CD14-positive monocyte (primary cell): Measurements from ENCODE around the gene CDKL2. TPM values are rescaled to one million over a fixed set of nuclear protein-coding genes. Genes with fewer than 3 reads are reported as not detected.

Experiments
- DNase-seq, 3 donors: peaks; one replicate each; pipeline ENCODE4 v3.0.0-alpha.2; 2011 to 2022
- H2AFZ ChIP-seq: 2 replicates; pipeline ENCODE4 v1.6.0; 2012; ENCODE audit warnings: mild to moderate bottlenecking, low read depth, low read length, inconsistent platforms; ENCODE audit not compliant: insufficient read depth, poor library complexity, severe bottlenecking
- H3K27ac ChIP-seq, 2 donors: 1 replicate in 1 of 2; 2 replicates in 1 of 2; pipeline ENCODE4 v1.5.1; 2012 to 2013; ENCODE audit warnings: low read length in 2 of 2, control low read depth in 1 of 2, inconsistent platforms in 1 of 2, low read depth in 1 of 2, mild to moderate bottlenecking in 1 of 2
- H3K27me3 ChIP-seq, 2 donors: one replicate each; pipeline versions ENCODE4 v1.6.0 to v1.6.1; 2011 to 2013; ENCODE audit warnings: low read length in 2 of 2; ENCODE audit not compliant: control insufficient read depth in 2 of 2, insufficient read depth in 2 of 2
- H3K36me3 ChIP-seq, 2 donors: replicated peaks in 1 of 2; 1 replicate in 1 of 2; 2 replicates in 1 of 2; pipeline versions ENCODE4 v1.5.1 to v1.6.1; 2012 to 2013; ENCODE audit warnings: low read length in 2 of 2, control low read depth in 1 of 2, inconsistent platforms in 1 of 2, mild to moderate bottlenecking in 1 of 2; ENCODE audit not compliant: insufficient read depth in 2 of 2, control insufficient read depth in 1 of 2
- H3K4me1 ChIP-seq, 2 donors: 1 replicate in 1 of 2; 2 replicates in 1 of 2; pipeline versions ENCODE4 v1.5.1 to v1.6.1; 2012 to 2013; ENCODE audit warnings: low read length in 2 of 2, control low read depth in 1 of 2, inconsistent platforms in 1 of 2, mild to moderate bottlenecking in 1 of 2, moderate library complexity in 1 of 2; ENCODE audit not compliant: insufficient read depth in 2 of 2, control insufficient read depth in 1 of 2
- H3K4me2 ChIP-seq: replicated peaks from 2 replicates; pipeline ENCODE3; 2012; ENCODE audit warnings: low read length, moderate library complexity, mild to moderate bottlenecking; ENCODE audit not compliant: poor library complexity, severe bottlenecking; ENCODE audit errors: extremely low read depth
- H3K4me3 ChIP-seq, 3 experiments: fragments of 200-600 bp in 1 of 3; sonication (generic) in 1 of 3; replicated peaks in 1 of 3; 1 replicate in 2 of 3; 2 replicates in 1 of 3; pipeline ENCODE4 v1.5.1; 2011 to 2013; ENCODE audit warnings: low read length in 3 of 3, mild to moderate bottlenecking in 3 of 3, control low read depth in 2 of 3, low read depth in 2 of 3, inconsistent platforms in 1 of 3, moderate library complexity in 1 of 3
- H3K79me2 ChIP-seq: 2 replicates; pipeline ENCODE4 v1.6.0; 2012; ENCODE audit warnings: mild to moderate bottlenecking, control low read depth, inconsistent platforms, low read length, moderate library complexity; ENCODE audit not compliant: insufficient read depth
- H3K9ac ChIP-seq: 2 replicates; pipeline ENCODE4 v1.6.0; 2017; ENCODE audit warnings: low read length, mild to moderate bottlenecking; ENCODE audit not compliant: insufficient read depth, poor library complexity, severe bottlenecking
- H3K9me3 ChIP-seq, 2 donors: replicated peaks in 1 of 2; 1 replicate in 1 of 2; 2 replicates in 1 of 2; pipeline versions ENCODE4 v1.5.1 to v1.6.1; 2012 to 2013; ENCODE audit warnings: low read length in 2 of 2, control low read depth in 1 of 2; ENCODE audit not compliant: control insufficient read depth in 1 of 2, insufficient read depth in 1 of 2
- H4K20me1 ChIP-seq: 2 replicates; pipeline ENCODE4 v1.6.0; 2012; ENCODE audit warnings: mild to moderate bottlenecking, low read length, control low read depth, moderate library complexity; ENCODE audit not compliant: insufficient read depth
- H3K27ac Mint-ChIP-seq, 7 donors: one replicate each; pipeline ENCODE4 v1.8.0; 2020; ENCODE audit warnings: mild to moderate bottlenecking in 7 of 7, mixed read lengths in 7 of 7, moderate library complexity in 6 of 7, inconsistent platforms in 2 of 7
- H3K27me3 Mint-ChIP-seq, 3 donors: one replicate each; pipeline ENCODE4 v1.8.0; 2021 to 2022; ENCODE audit warnings: low read depth in 3 of 3, mild to moderate bottlenecking in 3 of 3, mixed read lengths in 3 of 3, moderate library complexity in 3 of 3, inconsistent platforms in 1 of 3
- H3K36me3 Mint-ChIP-seq, 2 donors: one replicate each; pipeline ENCODE4 v1.8.0; 2020; ENCODE audit warnings: mixed read lengths in 2 of 2, inconsistent platforms in 1 of 2, mild to moderate bottlenecking in 1 of 2
- H3K4me1 Mint-ChIP-seq: one replicate; pipeline ENCODE4 v1.8.0; 2020; ENCODE audit warnings: mild to moderate bottlenecking, mixed read lengths
- H3K4me3 Mint-ChIP-seq, 2 donors: one replicate each; pipeline ENCODE4 v1.8.0; 2020; ENCODE audit warnings: mild to moderate bottlenecking in 2 of 2, mixed read lengths in 2 of 2, moderate library complexity in 1 of 2
- H3K9me3 Mint-ChIP-seq, 7 donors: one replicate each; pipeline ENCODE4 v1.8.0; 2020 to 2022; ENCODE audit warnings: mixed read lengths in 7 of 7, mild to moderate bottlenecking in 6 of 7, moderate library complexity in 6 of 7, inconsistent platforms in 2 of 7
- WGBS: methylation state at CpG from one replicate; pipeline ENCODE4 v1.1.5; 2013; ENCODE audit warnings: missing lambda C conversion rate; ENCODE audit not compliant: insufficient coverage; 5-methylcytosine and 5-hydroxymethylcytosine counted together
- intact Hi-C, 2 donors: fragments of 100-400 bp; cut with micrococcal nuclease; formaldehyde crosslinking; loops; one replicate each; pipeline versions ENCODE4 v1.15.0 to v1.15.1; 2023
- polyA plus RNA-seq, 3 donors: library from polyadenylated mRNA; depleted of rRNA in 1 of 3; unstranded in 2 of 3; stranded (reverse) in 1 of 3; fragments of 300-500 nt in 2 of 3; fragments of >200 nt in 1 of 3; fragmentation: Illumina TruSeq in 2 of 3; gene quantifications; 1 replicate in 2 of 3; 2 replicates in 1 of 3; pipeline ENCODE4 v1.2.3, GENCODE V29; 2012 to 2021
- TF ChIP-seq, protein P1 (sequence below): fragments of 200-600 bp; IDR thresholded peaks from one replicate; pipeline ENCODE4 v1.8.0; 2022; ENCODE audit warnings: antibody characterized with exemption, mild to moderate bottlenecking

CDKL2 gene
- polyA plus RNA-seq, 3 donors, result not detected

DNA sequence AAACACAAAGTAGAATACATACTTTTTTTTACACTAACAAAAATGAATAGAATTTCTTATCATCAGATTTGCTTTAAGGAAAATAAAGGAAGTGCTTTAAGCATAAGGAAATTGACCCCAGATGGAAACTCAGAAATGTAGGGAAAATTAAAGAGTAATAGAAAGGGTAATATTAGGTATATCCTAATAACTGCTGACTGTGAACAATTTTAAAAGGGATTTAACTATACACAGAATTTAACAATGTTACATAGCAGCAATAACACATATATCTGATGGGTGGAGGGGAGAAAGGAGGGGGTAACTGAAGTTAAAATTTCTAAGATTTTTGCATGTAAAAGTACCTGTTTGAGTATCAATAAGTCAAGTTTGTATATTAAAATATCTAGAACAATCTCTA lies 8.6 kb downstream of the CDKL2 start:
- TF ChIP-seq, protein P1, sequence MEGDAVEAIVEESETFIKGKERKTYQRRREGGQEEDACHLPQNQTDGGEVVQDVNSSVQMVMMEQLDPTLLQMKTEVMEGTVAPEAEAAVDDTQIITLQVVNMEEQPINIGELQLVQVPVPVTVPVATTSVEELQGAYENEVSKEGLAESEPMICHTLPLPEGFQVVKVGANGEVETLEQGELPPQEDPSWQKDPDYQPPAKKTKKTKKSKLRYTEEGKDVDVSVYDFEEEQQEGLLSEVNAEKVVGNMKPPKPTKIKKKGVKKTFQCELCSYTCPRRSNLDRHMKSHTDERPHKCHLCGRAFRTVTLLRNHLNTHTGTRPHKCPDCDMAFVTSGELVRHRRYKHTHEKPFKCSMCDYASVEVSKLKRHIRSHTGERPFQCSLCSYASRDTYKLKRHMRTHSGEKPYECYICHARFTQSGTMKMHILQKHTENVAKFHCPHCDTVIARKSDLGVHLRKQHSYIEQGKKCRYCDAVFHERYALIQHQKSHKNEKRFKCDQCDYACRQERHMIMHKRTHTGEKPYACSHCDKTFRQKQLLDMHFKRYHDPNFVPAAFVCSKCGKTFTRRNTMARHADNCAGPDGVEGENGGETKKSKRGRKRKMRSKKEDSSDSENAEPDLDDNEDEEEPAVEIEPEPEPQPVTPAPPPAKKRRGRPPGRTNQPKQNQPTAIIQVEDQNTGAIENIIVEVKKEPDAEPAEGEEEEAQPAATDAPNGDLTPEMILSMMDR, result no peak
- no peak overlapping the region for H2AFZ ChIP-seq
- no peak overlapping the region for H3K4me3 ChIP-seq
- H3K27ac ChIP-seq, result no peak overlapping the region
- Mint-ChIP-seq H3K27me3 (peaks cover 2 to 8% (median 3%) of the 10 kb centered on the region in 3 donors), H3K4me1 (no peaks in the 10 kb centered on the region), H3K9me3 (peaks cover 0 to 2% (median 0%) of the 10 kb centered on the region in 7 donors), H3K36me3 (no peaks in the 10 kb centered on the region), H3K27ac (no peak overlapping the region), H3K4me3 (no peak overlapping the region)
- no peak for DNase-seq
- no peak overlapping the region for H3K9ac ChIP-seq
- intact Hi-C loops, result no loop called here
- H4K20me1 ChIP-seq, result no peaks in the 10 kb centered on the region
- H3K9me3 ChIP-seq, result no peaks in the 10 kb centered on the region
- no peaks in the 10 kb centered on the region for H3K27me3 ChIP-seq
- H3K79me2 ChIP-seq, result no peaks in the 10 kb centered on the region
- H3K4me2 ChIP-seq, result no peak overlapping the region
- H3K36me3 ChIP-seq, result no peaks in the 10 kb centered on the region
- H3K4me1 ChIP-seq, result no peaks in the 10 kb centered on the region

DNA sequence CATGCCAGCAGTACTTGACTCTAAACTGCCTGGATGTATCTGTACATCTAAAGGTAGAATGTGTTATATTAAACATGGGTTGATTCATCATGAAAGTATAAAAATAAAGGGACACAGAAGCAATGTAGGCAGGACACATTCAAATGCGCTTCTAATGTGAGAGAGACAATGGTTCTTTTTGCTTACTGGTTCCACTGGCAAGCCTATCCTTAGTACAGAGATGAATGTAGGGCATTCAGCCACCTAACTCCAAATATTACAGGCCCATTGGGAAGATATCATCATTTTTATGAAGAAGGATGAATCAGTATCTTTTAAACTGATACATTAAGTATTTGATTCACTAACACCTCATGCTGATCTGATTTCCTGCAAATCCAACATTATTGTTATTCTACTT lies 18.0 kb downstream of the CDKL2 start:
- H3K36me3 Mint-ChIP-seq, result no peaks in the 10 kb centered on the region
- Histone ChIP-seq H3K9me3 (no peaks in the 10 kb centered on the region), H3K27ac (no peak overlapping the region), H3K4me1 (no peaks in the 10 kb centered on the region), H3K36me3 (no peaks in the 10 kb centered on the region), H4K20me1 (no peaks in the 10 kb centered on the region), H3K79me2 (no peaks in the 10 kb centered on the region), H3K27me3 (no peaks in the 10 kb centered on the region), H3K4me3 (no peak overlapping the region), H3K4me2 (no peak overlapping the region), H2AFZ (no peak overlapping the region), H3K9ac (no peak overlapping the region)
- DNase-seq, result no peak
- TF ChIP-seq, protein P1, result no peak
- H3K4me1 Mint-ChIP-seq, result no peaks in the 10 kb centered on the region
- intact Hi-C loops, result no loop called here
- no peak overlapping the region for H3K4me3 Mint-ChIP-seq
- H3K27ac Mint-ChIP-seq, result no peak overlapping the region
- H3K27me3 Mint-ChIP-seq, result peaks cover 0 to 2% (median 2%) of the 10 kb centered on the region in 3 donors
- no CpG with 5 or more reads among the region's 1 CpG for WGBS
- peaks cover 0 to 10% (median 3%) of the 10 kb centered on the region in 7 donors for H3K9me3 Mint-ChIP-seq
